AG09309 (cell line): Measurements from ENCODE around the gene FHOD3.

Experiments used
- DNase-seq: peaks from one replicate; pipeline ENCODE4 v3.0.0-alpha.2; 2010; ENCODE audit warnings: low read depth
- H3K4me3 ChIP-seq: 2 replicates; pipeline ENCODE4 v1.5.1; 2011; ENCODE audit warnings: mild to moderate bottlenecking, low read depth, low read length, moderate library complexity; ENCODE audit not compliant: control insufficient read depth
- TF ChIP-seq, protein P1 (sequence below): IDR thresholded peaks from 2 replicates; pipeline ENCODE4 v1.5.1; 2011; ENCODE audit warnings: mild to moderate bottlenecking, low read depth, low read length, inconsistent platforms; ENCODE audit not compliant: insufficient read depth, control insufficient read depth; ENCODE audit errors: missing control alignments

Gene FHOD3

DNA sequence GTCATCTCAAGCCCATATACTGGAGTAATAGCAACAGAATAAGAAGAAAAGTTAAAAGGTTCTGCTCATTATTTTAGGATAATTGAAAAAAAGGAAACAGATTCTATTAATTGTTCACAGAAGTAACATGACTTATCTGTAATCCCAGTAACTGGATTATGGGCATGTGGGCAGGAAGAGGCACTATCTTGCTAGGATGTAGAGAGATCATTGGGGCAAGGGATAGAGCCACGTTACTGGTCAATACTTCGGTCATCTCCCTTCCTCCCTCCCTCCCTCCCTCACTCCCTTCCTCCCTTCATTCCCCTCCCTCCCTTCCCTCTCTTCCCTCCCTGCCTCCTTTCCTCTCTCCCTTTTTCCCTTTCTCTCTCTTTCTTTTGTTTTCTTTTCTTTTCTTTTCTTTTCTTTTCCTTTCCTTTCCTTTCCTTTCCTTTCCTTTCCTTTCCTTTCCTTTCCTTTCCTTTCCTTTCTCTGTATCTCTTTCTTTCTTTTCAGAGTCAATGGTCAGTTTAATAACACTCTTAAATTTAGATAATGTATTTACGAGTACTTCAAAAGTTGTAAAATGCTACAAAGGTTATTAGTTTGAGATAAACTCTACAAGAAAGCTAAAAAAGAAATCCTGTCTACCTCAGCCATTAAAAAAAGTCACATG lies 82.8 kb downstream of the FHOD3 start:
- H3K4me3 ChIP-seq = no peak overlapping the region
- TF ChIP-seq, protein P1, sequence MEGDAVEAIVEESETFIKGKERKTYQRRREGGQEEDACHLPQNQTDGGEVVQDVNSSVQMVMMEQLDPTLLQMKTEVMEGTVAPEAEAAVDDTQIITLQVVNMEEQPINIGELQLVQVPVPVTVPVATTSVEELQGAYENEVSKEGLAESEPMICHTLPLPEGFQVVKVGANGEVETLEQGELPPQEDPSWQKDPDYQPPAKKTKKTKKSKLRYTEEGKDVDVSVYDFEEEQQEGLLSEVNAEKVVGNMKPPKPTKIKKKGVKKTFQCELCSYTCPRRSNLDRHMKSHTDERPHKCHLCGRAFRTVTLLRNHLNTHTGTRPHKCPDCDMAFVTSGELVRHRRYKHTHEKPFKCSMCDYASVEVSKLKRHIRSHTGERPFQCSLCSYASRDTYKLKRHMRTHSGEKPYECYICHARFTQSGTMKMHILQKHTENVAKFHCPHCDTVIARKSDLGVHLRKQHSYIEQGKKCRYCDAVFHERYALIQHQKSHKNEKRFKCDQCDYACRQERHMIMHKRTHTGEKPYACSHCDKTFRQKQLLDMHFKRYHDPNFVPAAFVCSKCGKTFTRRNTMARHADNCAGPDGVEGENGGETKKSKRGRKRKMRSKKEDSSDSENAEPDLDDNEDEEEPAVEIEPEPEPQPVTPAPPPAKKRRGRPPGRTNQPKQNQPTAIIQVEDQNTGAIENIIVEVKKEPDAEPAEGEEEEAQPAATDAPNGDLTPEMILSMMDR = no peak
- DNase-seq = no peak

DNA sequence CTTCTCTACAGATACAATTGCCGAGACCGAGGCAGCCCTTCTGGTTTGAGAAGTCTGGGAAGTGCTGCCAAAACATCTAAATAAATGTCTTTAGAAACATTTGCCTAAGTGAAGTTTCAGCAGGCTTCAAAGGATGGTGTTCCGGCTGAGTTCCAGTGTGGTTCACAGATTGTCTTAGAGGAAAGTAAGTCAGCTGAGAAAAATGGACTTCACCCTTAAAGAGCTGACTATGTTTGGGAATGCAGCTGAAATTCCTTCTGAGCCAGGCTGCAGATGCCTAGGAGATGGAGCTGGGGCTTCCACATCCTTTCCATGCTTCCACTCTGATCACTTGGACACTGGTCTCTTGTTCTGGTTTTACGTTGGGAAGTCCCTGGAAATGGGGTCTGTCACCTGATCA lies 83.6 kb downstream of the FHOD3 start:
- DNase-seq = no peak
- no peak overlapping the region for H3K4me3 ChIP-seq
- TF ChIP-seq, protein P1 = no peak

DNA sequence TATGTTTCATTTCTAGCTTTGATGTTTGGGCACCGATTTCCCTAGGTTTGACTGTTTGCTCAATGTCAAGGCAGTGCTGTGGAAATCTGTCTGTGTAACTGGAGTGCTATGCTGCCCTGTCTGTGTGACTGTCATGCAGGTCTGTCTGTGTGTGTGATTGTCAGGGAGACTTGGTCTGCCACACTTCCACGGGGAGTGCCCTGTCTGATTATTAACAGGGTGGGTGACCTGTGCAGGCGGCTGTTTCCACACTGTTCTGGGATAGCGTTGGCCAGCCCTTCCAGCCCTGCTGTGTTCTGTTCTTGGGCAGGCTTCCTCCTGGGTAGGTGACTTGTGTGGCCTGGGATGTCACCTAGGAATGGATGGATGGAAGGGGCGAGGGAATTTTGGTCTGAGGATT lies 85.3 kb downstream of the FHOD3 start:
- TF ChIP-seq, protein P1 = no peak
- no peak overlapping the region for H3K4me3 ChIP-seq
- no peak for DNase-seq

DNA sequence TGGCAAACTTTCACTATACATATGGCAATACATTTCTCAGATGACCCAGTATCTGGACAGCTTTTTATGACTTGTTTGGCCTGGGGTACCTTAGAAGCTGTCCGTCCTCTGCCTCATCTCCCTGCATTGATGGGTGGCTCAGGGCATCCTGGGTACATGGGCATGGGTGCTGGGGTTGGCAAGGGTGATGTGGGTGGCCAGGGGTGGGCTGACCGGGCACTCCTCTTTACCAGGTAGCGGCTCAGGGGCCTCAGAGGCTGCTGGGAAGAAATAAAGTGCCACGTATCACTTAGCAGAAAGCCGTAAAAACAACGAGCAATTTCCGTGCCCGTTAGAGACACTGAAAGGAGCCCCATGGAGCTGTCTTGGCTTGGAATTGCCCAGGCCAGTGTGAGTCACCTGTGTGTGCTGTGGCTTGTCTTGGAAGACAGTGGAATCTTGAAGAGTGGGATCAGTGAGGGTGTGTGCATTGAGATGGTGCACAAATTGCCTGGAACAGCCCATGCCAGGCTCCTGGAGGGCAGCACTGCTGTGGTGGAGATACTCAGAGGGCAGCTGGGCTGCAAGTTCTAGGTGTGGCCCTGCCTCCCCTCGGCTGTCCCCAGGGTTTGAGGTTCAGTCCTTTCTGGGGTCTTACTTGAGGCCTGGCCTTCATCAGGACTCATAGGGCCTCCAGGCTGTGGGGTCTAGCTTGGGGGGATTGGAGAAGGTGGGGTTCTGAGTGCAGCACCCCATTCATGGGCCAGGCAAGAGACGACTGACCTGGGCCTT lies 88.8 kb downstream of the FHOD3 start:
- H3K4me3 ChIP-seq = no peak overlapping the region
- no peak for DNase-seq
- TF ChIP-seq, protein P1 = no peak

DNA sequence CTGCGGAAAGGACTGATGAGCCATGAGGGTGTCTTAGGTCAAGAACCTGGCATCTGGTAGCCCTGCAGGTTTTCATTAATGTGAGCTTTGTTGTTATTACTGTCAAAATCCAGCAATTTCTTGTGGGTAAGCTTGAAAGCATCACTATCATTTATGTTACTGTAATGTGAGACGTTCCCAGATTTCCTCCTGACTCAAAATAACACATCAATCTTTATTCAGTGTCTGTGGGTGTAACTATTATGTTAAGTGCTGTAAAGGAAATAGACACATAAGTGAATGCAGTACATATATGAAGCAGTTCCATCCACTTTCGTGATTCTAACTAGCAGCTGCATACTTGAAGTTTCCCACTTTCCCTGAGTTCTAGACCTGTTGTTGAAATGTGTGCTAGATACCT lies 89.8 kb downstream of the FHOD3 start:
- TF ChIP-seq, protein P1 = no peak
- no peak overlapping the region for H3K4me3 ChIP-seq
- DNase-seq = no peak

DNA sequence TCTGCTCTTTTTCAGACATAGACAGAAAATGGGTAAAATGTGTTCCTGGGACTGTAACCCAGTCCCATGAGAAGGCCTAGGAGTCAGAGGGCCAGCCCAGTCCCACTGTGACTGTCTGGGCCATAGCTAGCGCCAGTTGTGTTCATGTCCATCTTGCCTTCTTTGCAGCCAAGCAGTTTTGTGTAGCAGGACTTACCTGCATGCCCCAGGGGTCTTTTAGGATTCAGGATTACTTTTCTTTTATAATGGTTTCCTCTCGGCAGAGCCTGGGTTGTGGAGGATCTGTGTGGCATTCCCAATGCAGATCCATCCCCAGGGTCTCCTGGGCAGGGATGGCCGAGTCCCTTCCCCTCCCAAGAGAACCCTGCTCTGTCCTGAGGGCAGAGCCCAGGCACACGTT lies 90.8 kb downstream of the FHOD3 start:
- no peak for DNase-seq
- TF ChIP-seq, protein P1 = no peak
- H3K4me3 ChIP-seq = no peak overlapping the region
